Tibial nerve (tissue), 4 donors: ENCODE results near the gene SORCS2.

Source experiments
- CTCF ChIP-seq, 5 experiments: fragments of 200-600 bp in 3 of 5; fragments of 450-650 bp in 2 of 5; sonication (generic) in 3 of 5; IDR thresholded peaks; one replicate each; pipeline ENCODE4 v1.5.1; 2016 to 2019; ENCODE audit warnings: antibody characterized with exemption in 5 of 5, mild to moderate bottlenecking in 3 of 5, moderate library complexity in 2 of 5
- EP300 ChIP-seq, 2 donors: sonication (generic); formaldehyde crosslinking; IDR thresholded peaks; one replicate each; pipeline ENCODE4 v1.6.1; 2017; ENCODE audit warnings: antibody characterized with exemption in 2 of 2, mild to moderate bottlenecking in 1 of 2
- POLR2A ChIP-seq, 2 donors: fragments of 450-650 bp; IDR thresholded peaks; one replicate each; pipeline ENCODE4 v1.6.1; 2017; ENCODE audit warnings: antibody characterized with exemption in 2 of 2, mild to moderate bottlenecking in 2 of 2, moderate library complexity in 2 of 2

- TF ChIP-seq CTCF (IDR thresholded peaks at IDR 0.05), result no peak
- no peak for TF ChIP-seq POLR2A (IDR thresholded peaks at IDR 0.05)
- no peak for TF ChIP-seq EP300 (IDR thresholded peaks at IDR 0.05)
Observed at GRCh38 chr4:7558436-7558835, 366.1 kb downstream of the SORCS2 start.
